B cell (primary cell): Measurements from ENCODE around the gene AREG. TPM values are rescaled to one million over a fixed set of nuclear protein-coding genes. Genes with fewer than 3 reads are reported as not detected.
"Not testable (repeated sequence)": the region's sequence is repeated elsewhere in the genome, so short reads cannot be mapped to it uniquely, and the experiment has no call there.

Experiments
- ATAC-seq: fragments of 200-7000 bp; cut with Tn5 transposase; one replicate; pipeline ENCODE4 v1.10.0; 2021; ENCODE audit warnings: low read depth, mild to moderate bottlenecking, moderate number of reproducible peaks, moderate library complexity
- CTCF ChIA-PET: fragments of 350-600 bp; sonication (Branson Sonifier 250); formaldehyde crosslinking; loops from one replicate; lab custom pipeline; 2021; ENCODE audit warnings: antibody characterized with exemption, inconsistent platforms; lab: Charles Lee
- POLR2A ChIA-PET: fragments of 350-600 bp; sonication (Branson Sonifier 250); formaldehyde crosslinking; loops from one replicate; lab custom pipeline; 2021; ENCODE audit warnings: antibody characterized with exemption; lab: Charles Lee
- DNase-seq: peaks from one replicate; pipeline ENCODE4 v3.0.0; 2013
- H2AFZ ChIP-seq: 2 replicates; pipeline ENCODE4 v1.6.1; 2012; ENCODE audit warnings: mild to moderate bottlenecking, low read depth, low read length; ENCODE audit not compliant: insufficient read depth, poor library complexity, severe bottlenecking
- H3K27ac ChIP-seq, 2 donors: 1 replicate in 1 of 2; 2 replicates in 1 of 2; pipeline ENCODE4 v1.5.1; 2012 to 2013; ENCODE audit warnings: low read length in 2 of 2, mild to moderate bottlenecking in 2 of 2, moderate library complexity in 1 of 2
- H3K27me3 ChIP-seq, 4 experiments: fragments of 200-600 bp in 1 of 4; sonication (generic) in 1 of 4; replicated peaks in 1 of 4; 1 replicate in 2 of 4; 2 replicates in 2 of 4; pipeline versions ENCODE4 v1.6.1 to v1.7.0; 2013 to 2016; ENCODE audit warnings: low read length in 3 of 4, mild to moderate bottlenecking in 2 of 4, mixed read lengths in 1 of 4, moderate library complexity in 1 of 4; ENCODE audit not compliant: insufficient read depth in 4 of 4, control insufficient read depth in 3 of 4; ENCODE audit errors: control extremely low read depth in 1 of 4
- H3K36me3 ChIP-seq, 2 experiments: replicated peaks in 1 of 2; 1 replicate in 1 of 2; 2 replicates in 1 of 2; pipeline versions ENCODE4 v1.6.1 to v1.7.1; 2013; ENCODE audit warnings: low read length in 1 of 2; ENCODE audit not compliant: insufficient read depth in 2 of 2, control insufficient read depth in 1 of 2; ENCODE audit errors: control extremely low read depth in 1 of 2, extremely low read depth in 1 of 2
- H3K4me1 ChIP-seq, 2 donors: fragments of 200-600 bp in 1 of 2; sonication (generic) in 1 of 2; 1 replicate in 1 of 2; 2 replicates in 1 of 2; pipeline versions ENCODE4 v1.5.1 to v1.6.1; 2013 to 2017; ENCODE audit warnings: low read length in 2 of 2; ENCODE audit not compliant: control insufficient read depth in 2 of 2, insufficient read depth in 2 of 2
- H3K4me2 ChIP-seq: replicated peaks from 2 replicates; pipeline ENCODE3; 2012; ENCODE audit warnings: mild to moderate bottlenecking, low read depth, low read length; ENCODE audit not compliant: poor library complexity, severe bottlenecking
- H3K4me3 ChIP-seq, 5 experiments: fragments of 200-600 bp in 1 of 5; sonication (generic) in 1 of 5; 1 replicate in 3 of 5; 2 replicates in 2 of 5; pipeline versions ENCODE4 v1.5.1 to v1.7.0; 2011 to 2016; ENCODE audit warnings: low read length in 4 of 5, mild to moderate bottlenecking in 4 of 5, low read depth in 2 of 5, control low read depth in 1 of 5, moderate library complexity in 1 of 5; ENCODE audit not compliant: insufficient read depth in 1 of 5; ENCODE audit errors: control extremely low read depth in 1 of 5, extremely low read depth in 1 of 5
- H3K79me2 ChIP-seq: fragments of 200-600 bp; sonication (generic); one replicate; pipeline ENCODE4 v1.6.0; 2016; ENCODE audit warnings: low read length; ENCODE audit not compliant: control insufficient read depth, insufficient read depth
- H3K9ac ChIP-seq: fragments of 200-600 bp; sonication (generic); 2 replicates; pipeline ENCODE4 v1.6.1; 2017; ENCODE audit warnings: mild to moderate bottlenecking, low read length, moderate library complexity
- H3K9me3 ChIP-seq, 3 donors: one replicate each; pipeline versions ENCODE4 v1.6.1 to v1.7.1; 2013; ENCODE audit warnings: low read length in 2 of 3; ENCODE audit not compliant: control insufficient read depth in 2 of 3, insufficient read depth in 1 of 3; ENCODE audit errors: control extremely low read depth in 1 of 3
- H4K20me1 ChIP-seq: 2 replicates; pipeline ENCODE4 v1.6.0; 2012; ENCODE audit warnings: mild to moderate bottlenecking, low read length; ENCODE audit not compliant: insufficient read depth, control insufficient read depth, poor library complexity, severe bottlenecking
- H3K27ac Mint-ChIP-seq: one replicate; pipeline ENCODE4 v1.8.0; 2021; ENCODE audit warnings: mixed read lengths
- H3K27me3 Mint-ChIP-seq: one replicate; pipeline ENCODE4 v1.8.0; 2021; ENCODE audit warnings: mixed read lengths
- H3K4me1 Mint-ChIP-seq: one replicate; pipeline ENCODE4 v1.8.0; 2021; ENCODE audit warnings: mixed read lengths
- H3K4me3 Mint-ChIP-seq: one replicate; pipeline ENCODE4 v1.8.0; 2021; ENCODE audit warnings: mixed read lengths
- H3K9me3 Mint-ChIP-seq: one replicate; pipeline ENCODE4 v1.8.0; 2022; ENCODE audit warnings: mixed read lengths; ENCODE audit not compliant: insufficient read depth
- CTCF ChIP-seq: fragments of 200-600 bp; IDR thresholded peaks from one replicate; pipeline ENCODE4 v1.8.0; 2022; ENCODE audit warnings: antibody characterized with exemption, mild to moderate bottlenecking
- EZH2 ChIP-seq: IDR thresholded peaks from 2 replicates; pipeline ENCODE4 v1.6.1; 2012; ENCODE audit warnings: borderline replicate concordance, low read depth, mild to moderate bottlenecking, moderate library complexity, low read length; ENCODE audit not compliant: insufficient read depth, poor library complexity, severe bottlenecking
- WGBS: methylation state at CpG from one replicate; pipeline ENCODE4 v1.1.5; 2013; ENCODE audit warnings: missing lambda C conversion rate; ENCODE audit not compliant: insufficient coverage; 5-methylcytosine and 5-hydroxymethylcytosine counted together
- intact Hi-C: fragments of 100-400 bp; cut with micrococcal nuclease; formaldehyde crosslinking; loops from one replicate; pipeline ENCODE4 v1.10.0; 2022
- polyA plus RNA-seq: library from polyadenylated mRNA; depleted of rRNA; stranded (reverse); fragments of >200 nt; gene quantifications from 2 replicates; pipeline ENCODE4 v1.2.3, GENCODE V29; 2012
- total RNA-seq, 2 donors: library from RNA; stranded (reverse); fragments of 120-200 nt in 1 of 2; gene quantifications; 1 replicate in 1 of 2; 2 replicates in 1 of 2; pipeline versions ENCODE4 v1.2.3 to v1.2.4, GENCODE V29; 2013 to 2022

Gene AREG
- total and polyA plus RNA-seq, 2 donors (not counting 1 experiment from before 2014, with no cell fraction given), result 4.6 to 47.1 TPM

- ATAC-seq (peak; percentile 56), DNase-seq (peak; percentile 69)
- Mint-ChIP-seq H3K27me3 (no peaks in the 10 kb centered on the region), H3K4me3 (peak overlapping the region; percentile 96), H3K4me1 (peaks cover 16% of the 10 kb centered on the region), H3K9me3 (no peaks in the 10 kb centered on the region), H3K27ac (peak overlapping the region; percentile 95)
- Histone ChIP-seq H4K20me1 (no peaks in the 10 kb centered on the region), H3K27ac (peak overlapping the region; percentile 76 to 81), H3K4me1 (peaks cover 4 to 6% of the 10 kb centered on the region in 2 donors), H3K79me2 (no peaks in the 10 kb centered on the region), H3K9ac (peak overlapping the region; percentile 87), H3K36me3 (no peaks in the 10 kb centered on the region), H2AFZ (peak overlapping the region; percentile 74), H3K4me3 (peak overlapping the region; percentile 48 to 84 (median 65)), H3K9me3 (peaks cover 0 to 5% (median 0%) of the 10 kb centered on the region in 3 donors), H3K4me2 (peak overlapping the region; percentile 65), H3K27me3 (no peaks in the 10 kb centered on the region)
- WGBS, result 0% methylated on average over 1 of the region's 6 CpGs
- TF ChIP-seq CTCF, result no peak
- TF ChIP-seq EZH2, result no peak
- ChIA-PET POLR2A (interaction anchor here (1.2 kb wide), 1 partner anchor 47 kb away, joined by 7 read pairs; the partner anchor contains the start of gene AREG), CTCF (interaction anchor here (0.6 to 1.4 kb wide), 4 partner anchors 21 to 209 kb away, joined by 4 to 5 read pairs (median 4); partner anchors contain the start of gene AREG)
- intact Hi-C loops, result loop anchor here (1.0 kb wide), 1 partner anchor 47 kb away; the partner anchor contains the start of gene AREG
Observed at GRCh38 chr4:74397748-74398426, 47.0 kb upstream of the AREG start.

GRCh38 chr4:74398894-74399589 lies 45.9 kb upstream of the AREG start:
- peak overlapping the region; percentile 96 for H3K4me3 Mint-ChIP-seq
- H3K27me3 ChIP-seq, H3K4me3 ChIP-seq, H3K9me3 ChIP-seq, H3K79me2 ChIP-seq, ATAC-seq, H3K36me3 ChIP-seq, H3K27me3 Mint-ChIP-seq, H3K9me3 Mint-ChIP-seq, H3K4me2 ChIP-seq, H3K9ac ChIP-seq, H3K27ac ChIP-seq, H4K20me1 ChIP-seq: not testable (repeated sequence)
- intact Hi-C loops, result loop anchor here (1.0 kb wide), 1 partner anchor 46 kb away; the partner anchor contains the start of gene AREG
- peaks cover 7 to 14% of the 10 kb centered on the region in 2 donors for H3K4me1 ChIP-seq
- peak overlapping the region; percentile 95 for H3K27ac Mint-ChIP-seq
- peak overlapping the region; percentile 74 for H2AFZ ChIP-seq
- POLR2A ChIA-PET, result interaction anchor here (1.2 kb wide), 1 partner anchor 46 kb away, joined by 7 read pairs; the partner anchor contains the start of gene AREG
- CTCF ChIA-PET, result interaction anchor here (1.1 to 1.4 kb wide), 4 partner anchors 21 to 133 kb away, joined by 3 to 5 read pairs (median 4); partner anchors contain the start of gene AREG
- WGBS, result 98% methylated on average over 29 of the region's 32 CpGs
- peak; percentile 8 for DNase-seq
- peaks cover 22% of the 10 kb centered on the region for H3K4me1 Mint-ChIP-seq
